Lower lobe of right lung (tissue), 2 donors: ENCODE results near the gene RAE1. TPM values are rescaled to one million over a fixed set of nuclear protein-coding genes. Genes with fewer than 3 reads are reported as not detected.

ENCODE experiments used
- ATAC-seq, 2 donors: fragments of 200-7000 bp; cut with Tn5 transposase; one replicate each; pipeline ENCODE4 v1.9.1; 2020 to 2022; ENCODE audit warnings: mild to moderate bottlenecking in 2 of 2, moderate library complexity in 2 of 2
- DNase-seq: peaks from one replicate; pipeline ENCODE4 v3.0.0-alpha.2; 2020
- H3K27ac ChIP-seq: fragments of 200-600 bp; one replicate; pipeline ENCODE4 v1.8.0; 2022
- H3K27me3 ChIP-seq: fragments of 200-600 bp; one replicate; pipeline ENCODE4 v1.8.0; 2022; ENCODE audit warnings: low read depth
- H3K36me3 ChIP-seq: fragments of 200-600 bp; one replicate; pipeline ENCODE4 v1.8.0; 2022; ENCODE audit warnings: mild to moderate bottlenecking
- H3K4me1 ChIP-seq: fragments of 200-600 bp; one replicate; pipeline ENCODE4 v1.8.0; 2022
- H3K4me3 ChIP-seq: fragments of 200-600 bp; one replicate; pipeline ENCODE4 v1.8.0; 2022; ENCODE audit warnings: mild to moderate bottlenecking
- H3K9me3 ChIP-seq: fragments of 200-600 bp; one replicate; pipeline ENCODE4 v1.8.0; 2022
- intact Hi-C: fragments of 100-400 bp; cut with DNase I; formaldehyde crosslinking; loops from one replicate; pipeline ENCODE4 v1.11.0; 2022
- total RNA-seq: library from RNA; stranded (reverse); fragmentation: NEBNext Ultra II Directional; extraction: Animal tissue kit (Norgen Biotek cat#: 25700); gene quantifications from one replicate; pipeline ENCODE4 v1.2.1, GENCODE V29; 2021
- TF ChIP-seq, protein P1 (sequence below): fragments of 200-600 bp; IDR thresholded peaks from one replicate; pipeline ENCODE4 v1.8.0; 2022; ENCODE audit warnings: antibody characterized with exemption, mild to moderate bottlenecking
- donor health status: DM: no; HTN: yes; CAD: no; lungs with severe emphysema.

RAE1 gene
- total RNA-seq, 1 donor from 2014 or later, result 20.6 TPM

DNA sequence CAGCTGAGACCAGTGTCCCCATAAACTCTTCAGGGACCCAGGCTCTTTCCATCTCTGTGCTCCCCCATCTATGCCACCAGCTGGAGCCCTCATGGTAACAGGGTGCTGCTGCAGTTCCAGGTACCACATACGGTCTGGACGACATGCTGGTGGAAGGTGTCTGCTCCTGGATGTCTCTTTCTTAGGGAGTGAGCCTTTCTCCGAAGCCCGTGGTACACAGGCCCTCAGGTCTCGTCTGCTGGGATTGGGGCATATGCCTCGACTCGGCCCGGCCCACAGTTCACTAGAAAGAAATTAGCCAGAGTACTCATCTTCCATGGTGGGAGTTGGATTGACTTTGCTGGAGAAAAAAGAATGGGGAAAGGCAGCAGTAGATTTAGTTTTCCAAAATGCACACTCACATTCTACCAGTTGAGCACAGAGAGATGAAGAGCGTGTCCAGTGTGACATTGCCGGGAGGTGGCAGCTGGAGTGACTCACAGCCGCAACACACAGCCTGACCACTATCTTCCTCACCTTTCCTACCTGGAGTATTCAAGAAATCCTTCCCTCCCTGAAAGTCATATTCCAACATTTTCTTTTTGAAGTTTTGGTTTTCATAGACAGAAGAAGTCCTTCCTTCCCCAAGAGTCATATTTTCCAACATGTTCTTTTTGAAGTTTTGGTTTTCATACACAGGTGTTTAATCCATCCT lies 40.1 kb upstream of the RAE1 start:
- H3K27me3 ChIP-seq, result peaks cover 18% of the 10 kb centered on the region
- no peak overlapping the region for H3K4me3 ChIP-seq
- ATAC-seq, result no peak
- intact Hi-C loops, result no loop called here
- TF ChIP-seq, protein P1, sequence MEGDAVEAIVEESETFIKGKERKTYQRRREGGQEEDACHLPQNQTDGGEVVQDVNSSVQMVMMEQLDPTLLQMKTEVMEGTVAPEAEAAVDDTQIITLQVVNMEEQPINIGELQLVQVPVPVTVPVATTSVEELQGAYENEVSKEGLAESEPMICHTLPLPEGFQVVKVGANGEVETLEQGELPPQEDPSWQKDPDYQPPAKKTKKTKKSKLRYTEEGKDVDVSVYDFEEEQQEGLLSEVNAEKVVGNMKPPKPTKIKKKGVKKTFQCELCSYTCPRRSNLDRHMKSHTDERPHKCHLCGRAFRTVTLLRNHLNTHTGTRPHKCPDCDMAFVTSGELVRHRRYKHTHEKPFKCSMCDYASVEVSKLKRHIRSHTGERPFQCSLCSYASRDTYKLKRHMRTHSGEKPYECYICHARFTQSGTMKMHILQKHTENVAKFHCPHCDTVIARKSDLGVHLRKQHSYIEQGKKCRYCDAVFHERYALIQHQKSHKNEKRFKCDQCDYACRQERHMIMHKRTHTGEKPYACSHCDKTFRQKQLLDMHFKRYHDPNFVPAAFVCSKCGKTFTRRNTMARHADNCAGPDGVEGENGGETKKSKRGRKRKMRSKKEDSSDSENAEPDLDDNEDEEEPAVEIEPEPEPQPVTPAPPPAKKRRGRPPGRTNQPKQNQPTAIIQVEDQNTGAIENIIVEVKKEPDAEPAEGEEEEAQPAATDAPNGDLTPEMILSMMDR, result no peak
- no peaks in the 10 kb centered on the region for H3K4me1 ChIP-seq
- no peaks in the 10 kb centered on the region for H3K9me3 ChIP-seq
- DNase-seq, result no peak
- H3K27ac ChIP-seq, result no peak overlapping the region
- H3K36me3 ChIP-seq, result no peaks in the 10 kb centered on the region

DNA sequence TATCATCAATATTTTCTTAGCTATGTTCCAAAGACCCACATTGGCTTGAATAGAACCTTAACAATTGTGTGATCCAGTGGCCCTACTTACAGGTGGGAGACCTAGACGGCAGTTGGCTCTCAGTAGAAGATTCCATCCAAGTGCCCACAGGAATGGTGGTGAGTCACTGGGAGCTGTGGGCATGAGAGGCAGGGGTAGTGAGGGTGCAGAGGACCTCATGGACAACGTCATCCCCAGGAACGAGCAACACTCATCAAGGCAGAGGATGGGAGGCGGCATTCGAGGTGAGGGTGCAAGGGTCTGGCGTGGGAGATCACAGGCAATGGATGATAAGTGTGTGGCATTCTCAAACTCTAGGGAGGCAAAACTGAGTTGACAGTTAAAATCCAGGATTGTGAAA lies 38.9 kb upstream of the RAE1 start:
- H3K27me3 ChIP-seq, result peaks cover 18% of the 10 kb centered on the region

GRCh38 chr20:57313230-57313629 lies 37.8 kb upstream of the RAE1 start:
- Histone ChIP-seq H3K4me1 (no peaks in the 10 kb centered on the region), H3K9me3 (no peaks in the 10 kb centered on the region), H3K36me3 (no peaks in the 10 kb centered on the region), H3K27ac (no peak overlapping the region), H3K4me3 (no peak overlapping the region), H3K27me3 (peaks cover 16% of the 10 kb centered on the region)
- TF ChIP-seq, protein P1, result no peak
- ATAC-seq (no peak), DNase-seq (no peak)
- intact Hi-C loops, result no loop called here

More for the DNA sequence above, 38.9 kb upstream of the RAE1 start:
- no peak overlapping the region for H3K27ac ChIP-seq
- no peaks in the 10 kb centered on the region for H3K9me3 ChIP-seq
- DNase-seq (no peak), ATAC-seq (no peak)
- TF ChIP-seq, protein P1, result no peak
- intact Hi-C loops, result no loop called here
- H3K4me3 ChIP-seq, result no peak overlapping the region
- H3K4me1 ChIP-seq, result no peaks in the 10 kb centered on the region
- H3K36me3 ChIP-seq, result no peaks in the 10 kb centered on the region

GRCh38 chr20:57313951-57314350 lies 37.1 kb upstream of the RAE1 start:
- intact Hi-C loops, result no loop called here
- H3K4me1 ChIP-seq, result no peaks in the 10 kb centered on the region
- peaks cover 23% of the 10 kb centered on the region for H3K27me3 ChIP-seq
- no peaks in the 10 kb centered on the region for H3K9me3 ChIP-seq
- DNase-seq, result no peak
- TF ChIP-seq, protein P1, result no peak
- ATAC-seq, result no peak
- no peak overlapping the region for H3K4me3 ChIP-seq
- no peaks in the 10 kb centered on the region for H3K36me3 ChIP-seq
- no peak overlapping the region for H3K27ac ChIP-seq

DNA sequence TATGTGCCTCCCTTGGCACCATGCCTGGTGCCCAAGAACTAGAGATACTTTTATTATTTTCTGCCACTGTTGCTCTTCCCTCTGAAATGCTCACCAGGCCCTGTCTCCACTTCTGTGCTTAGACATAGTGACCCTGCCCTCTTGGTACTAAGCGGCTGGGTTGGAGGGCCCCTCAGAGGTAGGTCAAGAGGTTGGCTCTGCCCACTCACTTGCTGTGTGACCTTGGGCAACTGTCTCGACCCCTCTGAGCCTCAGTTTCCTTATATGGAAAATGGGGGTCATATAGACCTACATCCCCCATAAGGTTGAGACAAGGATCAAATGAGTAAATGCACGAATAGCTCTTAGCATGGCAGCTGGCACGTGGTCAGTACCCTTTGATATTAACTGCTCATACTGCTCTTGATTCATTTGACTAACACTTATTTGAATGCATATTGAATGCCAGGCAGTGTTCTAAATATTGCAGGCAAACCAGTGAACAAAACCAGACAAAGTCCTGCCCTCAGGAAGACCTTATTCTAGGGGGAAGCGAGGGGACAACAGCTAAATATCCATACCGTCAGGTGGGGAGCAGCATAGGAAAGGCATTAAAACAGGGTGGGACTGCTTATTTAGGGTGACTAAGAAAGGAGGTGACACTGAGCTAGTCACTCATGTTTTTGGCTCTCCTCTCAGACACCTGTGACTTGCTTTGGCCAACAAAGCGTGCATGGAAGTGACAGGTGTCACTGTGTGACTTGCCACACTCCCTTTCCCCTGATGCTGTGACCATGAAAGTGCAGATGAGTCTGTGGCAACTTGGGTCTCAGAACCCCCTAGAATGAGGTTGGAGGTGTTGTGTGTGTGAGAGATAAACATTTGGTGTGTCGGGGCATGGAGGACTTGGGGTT lies 35.7 kb upstream of the RAE1 start:
- intact Hi-C loops, result no loop called here
- no peaks in the 10 kb centered on the region for H3K9me3 ChIP-seq
- no peaks in the 10 kb centered on the region for H3K36me3 ChIP-seq
- no peak for ATAC-seq
- H3K4me3 ChIP-seq, result no peak overlapping the region
- H3K4me1 ChIP-seq, result no peaks in the 10 kb centered on the region
- TF ChIP-seq, protein P1, result no peak
- no peak overlapping the region for H3K27ac ChIP-seq
- no peak for DNase-seq
- peaks cover 28% of the 10 kb centered on the region for H3K27me3 ChIP-seq
